DMS 273 treated with DMSO at 0.1 percent for 48 hours (cell line): Measurements from ENCODE around the gene RADIL.
"Not testable (repeated sequence)": the region's sequence is repeated elsewhere in the genome, so short reads cannot be mapped to it uniquely, and the experiment has no call there.

Experiments used
- DNase-seq: peaks from one replicate; lab custom pipeline; 2025; lab: John Stamatoyannopoulos, UW

RADIL gene, protein sequence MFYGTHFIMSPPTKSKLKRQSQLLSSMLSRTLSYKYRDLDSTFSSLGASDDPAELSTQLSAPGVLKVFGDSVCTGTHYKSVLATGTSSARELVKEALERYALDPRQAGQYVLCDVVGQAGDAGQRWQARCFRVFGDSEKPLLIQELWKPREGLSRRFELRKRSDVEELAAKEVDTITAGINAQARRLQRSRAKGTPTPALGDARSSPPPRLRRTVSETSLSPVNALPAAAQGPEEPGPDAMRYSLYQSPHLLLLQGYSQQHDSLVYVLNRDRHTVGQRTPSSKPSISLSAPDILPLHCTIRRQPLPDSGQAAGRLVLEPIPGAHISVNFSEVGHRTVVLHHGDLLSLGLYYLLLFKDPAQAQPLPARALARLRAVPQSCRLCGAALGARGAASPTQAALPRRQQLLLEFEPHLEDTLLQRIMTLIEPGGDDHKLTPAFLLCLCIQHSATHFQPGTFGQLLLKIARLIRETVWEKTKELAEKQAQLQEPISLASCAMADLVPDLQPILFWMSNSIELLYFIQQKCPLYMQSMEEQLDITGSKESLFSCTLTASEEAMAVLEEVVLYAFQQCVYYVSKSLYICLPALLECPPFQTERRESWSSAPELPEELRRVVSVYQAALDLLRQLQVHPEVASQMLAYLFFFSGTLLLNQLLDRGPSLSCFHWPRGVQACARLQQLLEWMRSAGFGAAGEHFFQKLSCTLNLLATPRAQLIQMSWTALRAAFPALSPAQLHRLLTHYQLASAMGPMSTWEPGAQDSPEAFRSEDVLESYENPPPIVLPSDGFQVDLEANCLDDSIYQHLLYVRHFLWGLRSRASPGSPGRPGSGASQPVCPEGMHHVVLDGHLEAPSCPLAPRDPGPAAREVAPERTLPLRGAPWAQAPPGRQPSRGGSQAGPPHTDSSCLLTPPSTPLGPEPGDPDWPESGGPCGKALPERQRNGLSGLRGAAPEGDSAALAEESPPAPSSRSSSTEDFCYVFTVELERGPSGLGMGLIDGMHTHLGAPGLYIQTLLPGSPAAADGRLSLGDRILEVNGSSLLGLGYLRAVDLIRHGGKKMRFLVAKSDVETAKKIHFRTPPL

DNA sequence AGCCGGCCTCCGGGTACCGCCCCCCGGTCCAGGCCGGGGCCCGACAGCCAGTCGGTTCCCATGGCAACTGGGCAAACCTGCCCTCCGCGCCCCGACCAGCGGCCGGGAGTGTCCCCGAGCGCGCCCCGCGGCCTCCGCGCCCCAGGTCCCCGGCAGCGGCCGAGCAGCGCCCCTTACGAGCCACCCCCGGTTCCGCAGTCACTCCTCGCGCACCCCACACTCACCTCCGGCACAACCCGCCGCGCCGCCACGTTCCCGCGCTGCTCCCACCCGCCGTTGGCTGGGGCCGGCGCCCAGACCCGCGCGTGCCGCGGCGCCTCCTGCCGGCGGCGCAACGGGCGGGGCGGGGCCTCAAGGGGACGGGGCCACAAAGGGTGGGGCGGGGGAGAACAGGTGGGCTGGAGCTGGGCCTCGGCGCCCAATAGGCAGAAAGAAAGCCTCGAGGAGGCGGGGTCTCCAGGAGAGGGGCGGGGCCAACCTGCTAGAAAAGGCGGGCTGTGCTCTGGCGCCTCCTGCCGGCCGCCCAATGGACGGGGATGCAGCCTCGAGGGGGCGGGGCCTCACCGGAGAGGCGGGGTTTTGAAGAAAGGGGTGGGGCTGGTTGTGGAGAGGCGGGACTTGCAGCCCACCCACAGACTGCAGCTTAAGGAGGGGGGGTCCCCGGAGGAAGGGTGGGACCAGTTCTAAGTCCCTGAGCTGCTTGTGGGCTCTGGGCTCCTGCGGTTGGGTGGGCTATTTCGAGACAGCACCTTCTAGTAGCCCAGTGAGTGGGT lies at the start of gene RADIL:
Gene RADIL, minus strand, starts transcription at position 345 of the 773 bp plus-strand sequence. CDS start 5,577 bp downstream, outside the sequence.
- DNase-seq, result peak; percentile 88

DNA sequence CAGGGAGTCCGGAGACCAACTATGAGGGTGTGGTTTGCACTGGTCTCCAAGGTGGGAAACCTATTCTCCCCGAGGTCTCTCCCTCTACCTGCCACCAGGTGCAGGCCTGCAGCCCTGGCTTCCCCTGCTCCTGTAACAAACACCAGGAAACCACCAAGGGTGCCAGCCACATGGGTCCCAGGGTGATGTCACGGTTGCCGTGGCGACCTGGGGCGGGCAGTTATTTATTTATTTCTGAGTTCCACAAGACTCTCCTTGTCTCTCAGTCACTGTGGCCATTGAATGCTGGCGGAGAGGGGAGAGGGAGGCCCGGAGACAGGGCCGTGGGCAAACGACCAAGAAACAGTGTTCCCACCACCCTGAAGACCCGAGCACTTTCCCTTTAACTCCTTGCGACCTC lies 48.4 kb upstream of the RADIL start:
- DNase-seq, result no peak

DNA sequence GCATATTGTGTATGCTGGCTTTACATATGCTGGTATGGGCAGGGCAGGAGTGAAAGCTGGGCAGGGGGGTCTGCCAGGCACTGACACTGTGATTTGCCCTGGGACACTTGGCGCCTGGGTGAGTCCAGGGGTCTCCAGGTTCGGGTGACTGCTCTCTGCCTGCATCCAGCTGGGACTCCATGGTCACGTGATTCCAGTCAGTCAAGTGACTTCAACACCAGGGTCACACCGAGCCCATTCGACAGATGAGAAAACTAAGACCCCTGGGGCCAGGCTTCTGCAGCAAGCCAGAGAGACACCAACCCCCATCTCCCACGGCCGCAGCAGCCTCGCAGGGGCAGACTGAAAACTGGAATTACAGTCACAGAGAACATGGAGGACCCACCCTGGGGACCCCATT lies 45.5 kb upstream of the RADIL start:
- DNase-seq, result no peak

DNA sequence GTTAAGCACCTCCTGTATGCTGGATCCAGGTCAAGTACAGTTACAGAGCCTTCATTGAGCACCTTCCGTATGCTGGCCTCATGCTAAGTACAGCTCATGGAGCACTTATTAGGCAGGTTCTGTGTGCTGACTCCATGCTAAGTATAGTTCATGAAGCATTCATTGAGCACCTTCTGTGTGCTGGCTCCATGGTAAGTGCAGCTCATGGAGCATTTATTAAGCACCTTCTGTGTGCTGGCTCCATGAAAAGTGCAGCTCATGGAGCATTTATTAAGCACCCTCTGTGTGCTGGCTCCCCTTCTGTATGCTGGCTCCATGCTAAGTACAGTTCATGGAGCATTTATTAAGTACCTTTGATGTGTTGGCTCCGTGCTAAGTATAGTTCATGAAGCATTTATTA lies 44.9 kb upstream of the RADIL start:
- DNase-seq, result no peak

DNA sequence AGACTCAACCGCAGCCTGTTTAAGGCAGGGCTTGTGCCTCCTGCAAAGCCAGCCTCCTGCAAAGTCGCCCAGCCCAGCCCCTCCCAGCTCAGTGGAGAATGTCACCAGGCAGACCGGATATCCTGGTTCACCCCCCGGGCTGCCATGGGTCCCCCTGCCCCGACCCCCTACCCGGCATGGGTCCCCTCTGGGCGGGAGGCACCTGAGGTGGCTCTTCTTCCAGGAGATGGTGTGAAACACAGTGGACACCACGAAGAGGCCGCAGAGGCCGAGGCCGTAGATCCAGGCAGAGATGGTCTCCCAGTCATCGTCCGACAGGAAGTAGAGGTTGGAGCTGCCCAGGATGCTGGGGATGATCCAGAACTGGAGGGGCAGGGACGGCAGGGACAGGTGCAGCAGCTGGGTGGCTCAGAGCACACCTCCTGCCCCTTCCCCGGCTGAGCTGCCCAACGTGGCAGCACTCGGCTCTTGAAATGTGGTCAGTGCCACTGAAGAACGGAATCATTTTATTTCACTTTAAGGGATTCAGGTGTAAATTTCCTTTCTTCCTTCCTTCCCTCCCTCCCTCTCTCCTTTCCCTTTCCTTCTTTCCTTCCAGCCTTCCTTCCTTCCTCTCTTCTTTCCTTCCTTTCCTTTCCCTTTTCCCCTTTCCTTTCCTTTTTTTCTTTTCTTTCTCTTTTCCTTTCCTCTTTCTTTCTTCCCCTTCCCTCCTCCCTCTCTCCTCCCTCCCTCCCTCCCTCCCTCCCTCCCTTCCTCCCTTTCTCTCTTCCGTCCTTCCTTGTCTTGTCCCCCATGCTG lies 36.7 kb upstream of the RADIL start:
- DNase-seq, result no peak

DNA sequence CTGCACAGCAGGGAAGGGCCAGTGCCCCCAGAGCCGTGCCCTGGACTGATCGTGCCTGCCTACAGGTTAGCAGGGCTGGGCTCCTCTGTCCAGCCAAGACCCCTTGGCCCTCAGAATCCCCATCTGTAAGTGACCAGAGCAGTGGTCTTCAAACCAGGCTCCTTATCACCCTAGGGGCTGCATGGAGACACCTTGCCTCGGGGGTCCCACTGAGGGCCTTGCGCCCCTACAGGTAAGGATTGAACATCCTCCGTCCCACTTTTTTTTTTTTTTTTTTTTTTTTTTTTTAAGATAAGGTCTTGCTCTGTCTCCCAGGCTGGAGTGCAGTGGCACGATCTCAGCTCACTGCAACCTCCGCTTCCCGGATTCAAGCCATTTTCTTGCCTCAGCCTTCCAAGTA lies 32.6 kb upstream of the RADIL start:
- no peak for DNase-seq

DNA sequence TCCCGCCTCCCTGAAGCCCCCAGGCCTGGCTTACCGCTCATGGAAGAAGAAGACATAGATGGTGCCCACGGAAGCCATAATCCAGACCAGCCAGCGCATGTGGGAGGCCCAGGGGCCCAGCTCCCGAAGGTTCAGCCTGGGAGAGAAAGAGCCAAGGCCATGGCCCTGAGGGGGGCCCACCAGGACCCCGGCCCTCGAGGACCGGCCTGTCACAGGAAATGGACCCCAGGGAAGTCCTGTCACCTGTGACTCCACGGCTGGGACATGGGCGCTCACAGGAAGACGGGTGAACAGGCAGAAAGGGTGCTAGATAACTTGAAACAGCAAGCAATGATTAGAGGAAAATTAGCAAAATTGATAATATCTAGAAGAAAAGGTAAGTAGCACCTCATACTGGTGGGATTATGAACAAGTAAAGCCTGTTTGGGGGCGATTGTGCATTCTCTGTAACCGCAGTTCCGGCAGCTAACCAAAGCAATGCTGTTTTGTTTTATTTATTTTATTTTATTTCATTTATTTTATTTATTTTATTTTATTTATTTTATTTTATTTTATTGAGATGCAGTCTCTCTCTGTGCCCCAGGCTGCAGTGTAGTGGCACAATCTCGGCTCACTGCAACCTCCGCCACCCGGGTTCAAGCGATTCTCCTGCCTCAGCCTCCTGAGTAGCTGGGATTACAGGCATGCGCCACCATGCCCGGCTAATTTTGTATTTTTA lies 27.8 kb upstream of the RADIL start:
- DNase-seq, result no peak

DNA sequence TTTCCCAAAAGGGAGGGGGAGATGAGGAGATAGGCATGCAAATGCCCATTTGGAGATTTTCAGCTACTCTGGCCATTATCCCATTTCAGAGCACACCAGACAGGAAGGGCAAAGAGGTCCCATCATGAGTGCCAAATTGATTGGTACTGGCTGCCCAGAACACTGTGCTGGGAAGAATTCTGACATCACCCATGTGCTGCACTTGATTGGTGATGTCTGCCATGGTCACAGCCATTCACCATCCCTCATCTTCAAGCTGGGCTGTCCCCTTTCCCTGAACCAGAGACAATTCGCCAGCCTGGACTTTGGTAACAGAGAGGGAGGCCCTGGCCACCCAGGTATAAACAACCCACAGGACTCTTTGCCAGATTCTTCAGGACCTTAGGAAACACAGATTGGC lies 23.2 kb upstream of the RADIL start:
- no peak for DNase-seq

DNA sequence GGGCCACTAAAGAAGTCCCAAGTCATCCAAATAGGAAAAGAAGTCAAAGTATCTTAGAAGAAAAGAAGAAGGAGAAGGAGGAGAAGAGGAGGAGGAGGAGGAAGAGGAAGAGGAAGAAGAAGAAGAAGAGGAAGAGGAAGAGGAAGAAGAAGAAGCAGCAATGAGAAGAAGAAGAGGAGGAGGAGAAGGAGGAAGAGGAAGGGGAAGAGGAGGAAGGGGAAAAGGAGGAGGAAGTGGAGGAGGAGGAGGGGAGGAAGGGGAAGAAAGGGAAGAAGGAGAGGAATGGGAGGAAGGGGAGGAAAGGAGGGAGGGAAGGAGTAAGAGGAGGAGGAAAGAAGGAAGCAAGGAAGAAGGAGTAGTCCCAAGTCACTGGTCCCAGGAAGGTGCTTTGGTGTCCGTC lies 21.7 kb upstream of the RADIL start:
- no peak for DNase-seq

DNA sequence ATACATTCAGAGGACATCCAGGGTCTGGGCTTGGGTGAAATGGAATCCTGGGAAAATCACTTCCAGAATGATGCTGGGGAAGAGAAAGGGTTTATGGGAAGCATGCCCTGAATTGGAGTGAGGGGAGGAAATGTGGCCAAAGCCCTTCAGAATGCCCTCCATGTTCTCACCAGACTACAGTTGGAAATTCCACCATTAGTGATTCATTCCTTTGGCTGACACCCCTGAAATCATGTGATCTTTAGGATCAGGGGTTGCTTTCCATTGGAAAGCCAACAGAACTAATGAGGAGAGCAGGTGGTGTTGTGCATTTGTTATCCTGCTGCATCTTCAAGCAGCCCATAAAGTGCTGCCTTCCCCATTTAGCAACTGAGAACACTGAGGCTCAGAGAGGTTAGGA lies 20.8 kb upstream of the RADIL start:
- DNase-seq, result no peak

DNA sequence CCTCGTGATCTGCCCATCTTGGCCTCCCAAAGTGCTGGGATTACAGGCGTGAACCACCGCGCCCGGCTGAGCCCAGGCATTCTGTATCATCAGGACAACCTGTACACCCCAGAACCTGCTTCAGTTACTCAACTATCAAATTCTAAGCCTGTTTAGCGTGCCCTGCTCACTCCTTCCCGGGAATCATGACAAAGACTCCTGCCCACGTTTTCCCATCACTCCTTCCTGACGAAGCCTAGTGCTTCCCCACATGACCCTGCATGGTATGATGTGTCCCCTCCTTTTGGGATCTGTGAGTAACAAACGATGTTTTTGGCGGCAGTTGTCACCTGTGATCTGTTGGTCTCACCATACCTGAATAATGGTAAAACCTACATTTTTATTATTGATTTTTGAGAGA lies 12.2 kb upstream of the RADIL start:
- no peak for DNase-seq

DNA sequence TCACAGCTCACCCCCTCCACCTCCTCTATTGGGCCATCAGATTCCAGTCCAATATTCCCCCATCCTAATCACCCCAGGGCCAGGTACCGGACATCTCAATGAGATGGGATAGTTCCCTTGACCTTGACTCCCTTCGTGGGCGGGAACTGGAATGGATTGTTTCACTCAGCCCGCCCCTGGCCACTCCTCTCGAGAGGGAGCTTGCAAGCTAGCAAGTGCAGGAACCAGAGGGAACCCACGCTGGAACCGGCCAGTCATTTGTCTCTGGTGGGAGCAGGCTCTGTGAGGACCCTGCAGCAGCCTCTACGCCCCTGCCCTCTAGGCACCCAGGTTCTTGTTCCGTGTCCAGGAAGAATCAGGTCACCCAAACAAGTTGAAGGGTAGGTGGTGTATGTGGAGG lies 11.0 kb upstream of the RADIL start:
- DNase-seq, result no peak

DNA sequence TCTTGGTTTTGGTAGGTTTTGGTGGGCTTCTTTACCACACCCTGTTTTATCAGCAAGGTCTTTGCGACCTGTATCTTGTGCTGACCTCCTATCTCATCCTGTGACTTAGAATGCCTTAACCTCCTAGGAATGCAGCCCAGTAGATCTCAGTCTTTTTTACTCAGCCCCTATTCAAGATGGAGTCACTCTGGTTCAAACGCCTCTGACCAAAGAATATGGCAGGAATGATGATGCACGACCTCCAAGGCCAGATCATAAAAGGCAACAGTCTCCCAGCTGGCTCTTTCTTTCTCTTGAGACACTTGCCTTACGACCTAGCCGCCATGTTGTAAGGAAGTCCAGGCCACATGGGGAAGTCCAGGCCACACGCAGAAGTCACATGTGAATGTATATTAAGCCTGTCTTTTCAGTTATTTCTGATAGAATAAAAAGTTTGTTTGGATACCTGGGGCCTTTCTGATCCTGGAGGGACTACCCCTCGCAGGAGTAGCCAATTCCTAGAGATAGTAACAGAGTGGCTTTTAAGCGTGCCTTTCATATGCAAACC lies 10.5 kb upstream of the RADIL start:
- DNase-seq, result no peak

DNA sequence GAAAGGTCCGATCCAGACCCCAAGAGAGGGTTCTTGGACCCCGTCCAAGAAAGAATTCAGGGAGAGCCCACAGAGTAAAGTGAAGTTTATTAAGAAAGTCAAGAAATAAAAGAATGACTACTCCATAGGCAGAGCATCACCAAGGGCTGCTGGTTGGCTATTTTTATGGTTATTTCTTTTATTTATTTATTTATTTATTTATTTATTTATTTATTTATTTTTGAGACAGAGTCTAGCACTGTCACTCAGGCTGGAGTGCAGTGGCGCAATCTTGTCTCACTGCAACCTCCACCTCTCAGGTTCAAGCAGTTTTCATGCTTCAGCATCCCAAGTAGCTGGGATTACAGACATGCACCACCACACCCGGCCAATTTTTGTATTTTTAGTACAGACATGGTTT lies 9.7 kb upstream of the RADIL start:
- DNase-seq, result not testable (repeated sequence)

DNA sequence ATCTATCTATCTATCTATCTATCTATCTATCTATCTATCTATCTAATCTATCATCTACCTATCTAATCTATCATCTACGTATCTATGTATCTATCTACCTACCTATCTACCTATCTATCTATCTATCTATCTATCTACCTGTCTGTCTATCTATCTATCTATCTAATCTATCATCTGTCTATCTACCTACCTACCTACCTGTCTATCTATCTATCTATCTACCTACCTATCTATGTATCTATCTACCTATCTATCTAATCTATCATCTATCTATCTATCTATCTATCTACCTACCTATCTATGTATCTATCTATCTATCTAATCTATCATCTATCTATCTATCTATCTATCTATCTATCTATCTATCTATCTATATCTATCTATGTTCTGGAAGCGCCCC lies 8.0 kb upstream of the RADIL start:
- DNase-seq, result not testable (repeated sequence)

DNA sequence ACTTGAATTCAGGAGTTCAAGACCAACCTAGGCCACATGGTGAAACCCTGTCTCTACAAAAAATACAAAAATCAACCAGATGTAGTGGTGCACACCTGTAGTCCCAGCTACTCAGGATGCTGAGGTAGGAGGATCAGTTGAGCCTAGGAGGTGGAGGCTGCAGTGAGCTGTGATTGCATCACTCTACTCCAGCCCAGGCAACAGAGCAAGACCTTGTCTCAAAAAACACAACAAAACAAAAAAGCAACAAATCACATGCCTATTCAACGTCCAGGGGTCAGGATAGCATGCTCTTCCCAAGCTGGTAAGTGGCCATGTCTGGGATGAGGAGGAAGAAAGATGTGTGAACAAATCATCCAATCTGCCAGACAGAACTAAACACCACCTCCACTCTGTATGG lies 6.2 kb upstream of the RADIL start:
- DNase-seq, result no peak

DNA sequence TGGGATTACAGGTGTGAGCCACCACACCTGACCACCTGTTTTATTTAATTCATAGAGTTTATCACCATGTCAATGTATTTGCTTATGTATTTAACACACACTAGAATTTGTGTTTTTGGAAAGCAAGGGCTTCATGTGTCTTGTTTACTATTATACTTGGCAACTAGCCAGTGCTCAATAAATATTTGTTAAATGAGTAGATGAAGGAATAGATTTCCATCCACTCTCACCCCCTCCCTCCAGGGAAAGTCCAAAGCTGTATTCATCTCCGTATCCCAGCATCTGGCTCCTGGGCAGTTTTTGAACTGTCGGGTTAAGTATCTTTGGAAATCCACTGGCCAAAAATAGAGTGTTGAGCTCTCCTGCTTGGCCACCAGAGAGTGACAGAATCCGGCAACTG lies 4.6 kb upstream of the RADIL start:
- no peak for DNase-seq

DNA sequence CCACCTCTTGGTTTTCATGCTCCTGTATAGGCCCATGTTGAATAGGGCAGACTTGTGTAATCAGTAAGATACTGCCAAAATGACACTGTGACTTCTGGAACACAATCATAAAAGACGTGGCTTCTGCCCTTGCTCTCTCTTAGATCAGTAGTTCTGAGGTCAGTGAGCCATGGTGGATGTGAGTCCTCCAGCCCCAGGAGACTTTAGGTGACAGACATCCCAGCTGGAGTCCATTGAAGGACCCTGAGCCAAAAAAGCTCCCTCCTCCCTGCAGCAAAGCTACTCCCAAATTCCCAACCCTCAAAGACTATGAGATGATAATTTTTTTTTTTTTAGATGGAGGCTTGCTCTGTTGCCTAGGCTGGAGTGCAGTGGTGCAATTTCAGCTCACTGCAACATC lies 3.2 kb upstream of the RADIL start:
- no peak for DNase-seq

DNA sequence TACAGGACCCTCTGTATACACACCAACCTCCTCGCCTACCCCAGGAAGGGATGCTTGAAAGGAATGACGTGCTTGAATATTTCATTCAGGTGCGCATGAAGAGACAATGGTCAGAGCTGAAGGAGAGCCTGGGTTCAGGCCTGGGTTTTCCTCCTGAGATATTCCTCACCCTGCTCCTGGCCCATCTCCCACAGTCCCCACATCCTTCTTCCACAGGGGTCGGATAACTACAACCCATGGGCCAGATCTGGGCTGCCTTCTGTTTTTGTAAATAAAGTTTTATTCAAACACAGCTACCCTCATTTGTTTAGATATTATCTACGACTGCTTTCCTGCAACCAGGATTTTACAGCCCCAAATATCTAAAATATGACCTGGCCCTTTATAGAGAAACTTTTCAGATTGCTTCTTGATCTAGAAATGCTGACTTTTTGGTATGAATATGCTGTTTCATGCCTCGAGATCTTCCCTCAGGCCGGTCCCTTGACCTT lies 1.8 kb upstream of the RADIL start:
- DNase-seq, result no peak

DNA sequence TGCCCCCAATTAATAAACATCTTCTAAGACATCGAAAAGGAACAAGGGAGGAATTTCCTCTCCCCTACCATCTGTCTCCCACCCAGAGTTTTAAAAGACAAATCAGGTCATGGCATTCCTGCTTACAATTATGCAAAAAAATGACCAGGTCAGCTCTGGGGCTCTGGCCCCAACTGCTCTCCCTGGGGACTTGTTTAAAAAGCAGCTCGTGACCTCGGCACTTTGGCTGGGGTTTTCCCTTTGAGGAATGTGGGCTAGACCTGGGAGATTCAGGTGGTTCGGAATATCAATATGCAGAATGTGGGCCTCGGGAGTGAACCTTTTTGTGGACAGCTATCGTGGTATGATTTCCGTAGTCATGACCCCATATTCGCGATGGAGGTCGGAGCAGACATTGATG lies 648 bp upstream of the RADIL start:
- DNase-seq, result no peak
